Karpas-422 (cell line): ENCODE measurements around the gene TBCD. TPM values are rescaled to one million over a fixed set of nuclear protein-coding genes. Genes with fewer than 3 reads are reported as not detected.
"Not testable (repeated sequence)": the region's sequence is repeated elsewhere in the genome, so short reads cannot be mapped to it uniquely, and the experiment has no call there.

Experiments used
- DNase-seq: peaks from one replicate; pipeline ENCODE4 v3.0.0-alpha.2; 2015
- H2AFZ ChIP-seq: fragments of 200-600 bp; sonication (generic); 2 replicates; pipeline ENCODE4 v1.6.1; 2014; ENCODE audit warnings: antibody characterized with exemption, low read length, mixed read lengths
- H3K27ac ChIP-seq: fragments of 200-600 bp; sonication (generic); 2 replicates; pipeline ENCODE4 v1.5.1; 2014; ENCODE audit warnings: mild to moderate bottlenecking, low read length, moderate library complexity
- H3K27me3 ChIP-seq: fragments of 200-600 bp; sonication (generic); 2 replicates; pipeline ENCODE4 v1.6.1; 2014; ENCODE audit warnings: low read length, mixed read lengths
- H3K36me3 ChIP-seq: fragments of 200-600 bp; sonication (generic); 2 replicates; pipeline ENCODE4 v1.6.1; 2014; ENCODE audit warnings: low read length, mixed read lengths; ENCODE audit not compliant: insufficient read depth
- H3K4me1 ChIP-seq: fragments of 200-600 bp; sonication (generic); 2 replicates; pipeline ENCODE4 v1.6.1; 2014; ENCODE audit warnings: mild to moderate bottlenecking, low read length, mixed read lengths
- H3K4me2 ChIP-seq: fragments of 200-600 bp; sonication (generic); 2 replicates; pipeline ENCODE4 v1.6.1; 2014; ENCODE audit warnings: low read length, low read depth, mild to moderate bottlenecking; ENCODE audit not compliant: poor library complexity, severe bottlenecking
- H3K4me3 ChIP-seq: fragments of 200-600 bp; sonication (generic); 2 replicates; pipeline ENCODE4 v1.5.1; 2014; ENCODE audit warnings: mild to moderate bottlenecking, antibody characterized with exemption, low read length, mixed read lengths
- H3K79me2 ChIP-seq: fragments of 200-600 bp; sonication (generic); 2 replicates; pipeline ENCODE4 v1.6.1; 2014; ENCODE audit warnings: mild to moderate bottlenecking, low read length, mixed read lengths
- H3K9ac ChIP-seq: fragments of 200-600 bp; sonication (generic); 2 replicates; pipeline ENCODE4 v1.6.0; 2014; ENCODE audit warnings: low read length
- H3K9me2 ChIP-seq: fragments of 200-600 bp; sonication (generic), shearing (Covaris generic); replicated peaks from 2 replicates; pipeline ENCODE4 v1.6.0; 2014; ENCODE audit warnings: mild to moderate bottlenecking, low read length, moderate library complexity; ENCODE audit not compliant: insufficient read depth
- H3K9me3 ChIP-seq: fragments of 300-700, 200-600 bp; sonication (generic); 2 replicates; pipeline ENCODE4 v1.6.1; 2014; ENCODE audit warnings: low read length, mixed read lengths
- H4K20me1 ChIP-seq: fragments of 200-600 bp; sonication (generic); 2 replicates; pipeline ENCODE4 v1.6.1; 2014; ENCODE audit warnings: mild to moderate bottlenecking, antibody characterized with exemption, low read length, low read depth; ENCODE audit not compliant: insufficient read depth
- total RNA-seq: library from RNA; depleted of rRNA; stranded (reverse); fragments of >200 nt; shearing (Covaris generic); gene quantifications from 2 replicates; pipeline ENCODE4 v1.2.3, GENCODE V29; 2014; ENCODE audit warnings: low replicate concordance

Gene TBCD
- total RNA-seq, 1 experiment from 2014 or later = 28.7 TPM

GRCh38 chr17:82981141-82981730 lies 229.4 kb downstream of the TBCD start:
- no peaks in the 10 kb centered on the region for H3K79me2 ChIP-seq
- no peak overlapping the region for H3K9ac ChIP-seq
- no peak overlapping the region for H3K4me2 ChIP-seq
- H3K4me1 ChIP-seq = no peaks in the 10 kb centered on the region
- H2AFZ ChIP-seq = no peak overlapping the region
- no peaks in the 10 kb centered on the region for H4K20me1 ChIP-seq
- H3K27me3 ChIP-seq = no peaks in the 10 kb centered on the region
- H3K36me3 ChIP-seq = no peaks in the 10 kb centered on the region
- no peaks in the 10 kb centered on the region for H3K9me3 ChIP-seq
- H3K4me3 ChIP-seq = no peak overlapping the region
- no peaks in the 10 kb centered on the region for H3K9me2 ChIP-seq
- no peak for DNase-seq
- no peak overlapping the region for H3K27ac ChIP-seq

- no peaks in the 10 kb centered on the region for H3K4me1 ChIP-seq
- no peak overlapping the region for H3K9ac ChIP-seq
- no peak overlapping the region for H3K27ac ChIP-seq
- no peaks in the 10 kb centered on the region for H3K9me2 ChIP-seq
- H3K27me3 ChIP-seq = no peaks in the 10 kb centered on the region
- no peaks in the 10 kb centered on the region for H3K79me2 ChIP-seq
- H4K20me1 ChIP-seq = no peaks in the 10 kb centered on the region
- H3K9me3 ChIP-seq = no peaks in the 10 kb centered on the region
- DNase-seq = no peak
- no peak overlapping the region for H3K4me3 ChIP-seq
- no peak overlapping the region for H3K4me2 ChIP-seq
- H2AFZ ChIP-seq = no peak overlapping the region
- no peaks in the 10 kb centered on the region for H3K36me3 ChIP-seq
Observed at GRCh38 chr17:82983510-82984248, 231.8 kb downstream of the TBCD start.

GRCh38 chr17:82984249-82984617 lies 232.4 kb downstream of the TBCD start:
- H3K27me3 ChIP-seq, DNase-seq, H3K9me2 ChIP-seq, H3K27ac ChIP-seq, H3K4me2 ChIP-seq, H3K4me3 ChIP-seq, H3K9me3 ChIP-seq, H3K4me1 ChIP-seq, H4K20me1 ChIP-seq, H3K79me2 ChIP-seq, H3K9ac ChIP-seq, H3K36me3 ChIP-seq, H2AFZ ChIP-seq: not testable (repeated sequence)

DNA sequence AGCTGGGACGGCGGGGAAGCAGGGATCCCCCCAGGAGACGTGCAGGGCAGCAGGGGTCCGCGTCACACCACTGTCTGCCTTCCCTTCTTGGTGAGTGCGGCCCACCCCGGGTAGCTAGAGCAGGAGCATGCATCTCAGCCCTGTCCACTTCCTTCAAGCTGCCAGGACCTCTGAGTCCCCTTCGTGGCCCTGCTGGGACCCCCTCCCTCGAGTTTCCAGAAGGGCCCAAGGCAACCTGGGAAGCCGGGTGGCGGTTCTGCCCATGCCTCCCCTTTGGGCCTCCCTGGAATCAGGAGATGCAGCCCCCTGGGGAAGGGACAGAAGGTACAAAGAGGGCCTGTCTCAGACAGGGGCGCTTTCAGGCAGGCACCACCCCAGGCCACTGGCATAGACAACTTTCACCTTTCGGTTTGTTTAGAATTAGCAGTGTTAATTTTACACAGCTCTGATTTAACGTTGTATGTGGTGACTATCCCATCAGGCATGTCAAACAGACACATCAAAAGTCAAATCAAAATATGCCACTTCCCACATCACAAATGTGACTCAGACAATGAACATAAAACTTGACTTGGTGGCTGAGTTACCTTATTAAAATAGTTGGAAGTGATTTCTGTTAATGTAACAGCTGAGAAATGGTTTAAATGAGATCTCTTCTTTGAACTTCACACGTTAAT lies 233.0 kb downstream of the TBCD start:
- no peak overlapping the region for H3K27ac ChIP-seq
- H3K27me3 ChIP-seq = no peaks in the 10 kb centered on the region
- H3K9me3 ChIP-seq = no peaks in the 10 kb centered on the region
- no peak overlapping the region for H3K9ac ChIP-seq
- H3K36me3 ChIP-seq = peaks cover under 1% of the 10 kb centered on the region; the same call in 1 of the 2 replicates
- no peaks in the 10 kb centered on the region for H3K9me2 ChIP-seq
- no peak overlapping the region for H2AFZ ChIP-seq
- H3K4me2 ChIP-seq = no peak overlapping the region
- H3K79me2 ChIP-seq = no peaks in the 10 kb centered on the region
- H3K4me3 ChIP-seq = no peak overlapping the region
- DNase-seq = no peak
- no peaks in the 10 kb centered on the region for H3K4me1 ChIP-seq
- H4K20me1 ChIP-seq = no peaks in the 10 kb centered on the region

DNA sequence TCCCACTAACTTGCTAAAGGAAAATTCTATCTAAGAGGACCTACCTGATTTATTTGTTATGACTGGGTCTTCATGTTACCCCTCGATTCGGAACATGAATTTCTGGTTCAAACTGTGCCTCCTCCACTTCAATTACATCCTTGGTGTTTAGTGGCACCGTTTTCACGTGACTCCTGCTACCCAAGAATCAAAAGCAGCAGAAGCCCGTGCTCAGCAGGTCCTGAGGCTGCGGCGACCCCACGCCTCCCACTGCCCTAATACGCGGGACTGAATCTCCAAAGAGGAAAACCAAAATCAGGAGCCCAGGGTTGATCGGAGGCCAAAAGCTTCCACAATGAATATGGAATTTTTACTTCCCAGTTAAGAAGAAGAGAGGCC lies 233.6 kb downstream of the TBCD start:
- no peak overlapping the region for H3K27ac ChIP-seq
- H3K9me2 ChIP-seq = no peaks in the 10 kb centered on the region
- peaks cover 4% of the 10 kb centered on the region; the same call in 1 of the 2 replicates for H3K36me3 ChIP-seq
- no peak overlapping the region for H2AFZ ChIP-seq
- H3K4me2 ChIP-seq = no peak overlapping the region
- no peak for DNase-seq
- no peaks in the 10 kb centered on the region for H3K27me3 ChIP-seq
- H3K79me2 ChIP-seq = no peaks in the 10 kb centered on the region
- H3K9me3 ChIP-seq = no peaks in the 10 kb centered on the region
- H3K4me1 ChIP-seq = no peaks in the 10 kb centered on the region
- no peaks in the 10 kb centered on the region for H4K20me1 ChIP-seq
- no peak overlapping the region for H3K9ac ChIP-seq
- H3K4me3 ChIP-seq = no peak overlapping the region

- no peak overlapping the region for H3K4me3 ChIP-seq
- no peak overlapping the region for H3K4me2 ChIP-seq
- no peaks in the 10 kb centered on the region for H3K79me2 ChIP-seq
- H3K27me3 ChIP-seq = no peaks in the 10 kb centered on the region
- no peak for DNase-seq
- no peaks in the 10 kb centered on the region for H4K20me1 ChIP-seq
- H3K9me2 ChIP-seq = no peaks in the 10 kb centered on the region
- no peaks in the 10 kb centered on the region for H3K9me3 ChIP-seq
- no peak overlapping the region for H3K27ac ChIP-seq
- H3K36me3 ChIP-seq = peaks cover 4% of the 10 kb centered on the region; the same call in 1 of the 2 replicates
- no peaks in the 10 kb centered on the region for H3K4me1 ChIP-seq
- H3K9ac ChIP-seq = no peak overlapping the region
- no peak overlapping the region for H2AFZ ChIP-seq
Observed at GRCh38 chr17:82985973-82986372, 234.1 kb downstream of the TBCD start.

DNA sequence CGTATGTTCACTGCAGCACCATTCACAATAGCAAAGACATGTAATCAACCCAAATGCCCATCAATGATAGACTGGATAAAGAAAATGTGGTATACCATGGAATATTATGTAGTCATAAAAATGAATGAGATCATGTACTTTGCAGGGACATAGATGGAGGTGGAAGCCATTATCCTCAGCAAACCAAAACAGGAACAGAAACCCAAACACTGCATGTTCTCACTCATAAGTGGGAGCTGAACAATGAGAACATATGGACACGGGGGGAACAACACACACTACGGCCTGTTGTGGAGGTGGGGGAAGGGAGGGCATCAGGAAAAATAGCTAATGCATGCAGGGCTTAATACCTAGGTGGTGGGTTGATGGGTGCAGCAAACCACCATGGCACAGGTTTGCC lies 237.2 kb downstream of the TBCD start:
- not testable (repeated sequence) for H3K4me2 ChIP-seq, H3K36me3 ChIP-seq, H3K9ac ChIP-seq, H2AFZ ChIP-seq, H3K9me2 ChIP-seq, DNase-seq, H3K27me3 ChIP-seq, H4K20me1 ChIP-seq, H3K4me3 ChIP-seq, H3K27ac ChIP-seq, H3K79me2 ChIP-seq, H3K4me1 ChIP-seq
- H3K9me3 ChIP-seq = peaks cover 14% of the 10 kb centered on the region

DNA sequence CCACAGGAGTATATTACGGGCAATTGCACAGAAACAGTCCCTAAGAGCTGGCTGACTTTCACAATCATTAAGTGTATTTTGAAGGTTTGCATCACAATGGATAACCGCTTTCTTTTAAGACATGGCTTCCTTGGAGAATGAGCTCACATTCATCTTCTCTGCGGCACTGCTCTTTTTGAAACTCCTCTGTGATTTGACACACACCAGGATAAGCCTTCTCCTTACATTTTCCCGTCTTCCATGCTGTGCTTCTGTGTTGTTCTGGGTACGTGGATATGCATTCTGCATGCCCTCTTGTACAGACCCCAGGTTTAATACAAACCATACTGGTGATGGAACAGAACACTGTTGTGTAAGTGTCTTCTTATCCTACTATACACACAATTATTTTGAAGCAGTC lies 238.0 kb downstream of the TBCD start:
- Histone ChIP-seq H3K4me1 (no peaks in the 10 kb centered on the region), H3K36me3 (peaks cover 4% of the 10 kb centered on the region), H3K9me3 (peaks cover 16% of the 10 kb centered on the region), H4K20me1 (no peaks in the 10 kb centered on the region), H3K4me2 (no peak overlapping the region), H3K79me2 (no peaks in the 10 kb centered on the region), H3K27ac (no peak overlapping the region), H3K9me2 (no peaks in the 10 kb centered on the region), H2AFZ (no peak overlapping the region), H3K4me3 (no peak overlapping the region), H3K9ac (no peak overlapping the region), H3K27me3 (no peaks in the 10 kb centered on the region)
- no peak for DNase-seq
